Natural killer cell (primary cell): ENCODE results near the gene SLC25A31. TPM values are rescaled to one million over a fixed set of nuclear protein-coding genes. Genes with fewer than 3 reads are reported as not detected.

ENCODE experiments used
- ATAC-seq, 3 donors: fragments of 150-1000 bp in 2 of 3; fragments of 200-7000 bp in 1 of 3; cut with Tn5 transposase; 1 replicate in 1 of 3; 2 replicates in 2 of 3; pipeline ENCODE4 v1.10.0; 2021; ENCODE audit warnings: mild to moderate bottlenecking in 2 of 3, moderate library complexity in 2 of 3
- DNase-seq, 2 donors: peaks; one replicate each; pipeline versions ENCODE4 v3.0.0 to v3.0.0-alpha.2; 2013 to 2021; ENCODE audit warnings: mixed read lengths in 1 of 2
- H3K27ac ChIP-seq: one replicate; pipeline ENCODE4 v1.5.1; 2013; ENCODE audit warnings: mild to moderate bottlenecking, low read length
- H3K27me3 ChIP-seq: one replicate; pipeline ENCODE4 v1.6.1; 2013; ENCODE audit warnings: low read length; ENCODE audit not compliant: control insufficient read depth, insufficient read depth
- H3K36me3 ChIP-seq: one replicate; pipeline ENCODE4 v1.6.1; 2013; ENCODE audit warnings: low read length; ENCODE audit not compliant: control insufficient read depth, insufficient read depth
- H3K4me1 ChIP-seq: one replicate; pipeline ENCODE4 v1.6.1; 2013; ENCODE audit warnings: low read length; ENCODE audit not compliant: control insufficient read depth, insufficient read depth
- H3K4me3 ChIP-seq: one replicate; pipeline ENCODE4 v1.5.1; 2013; ENCODE audit warnings: low read length
- H3K9me3 ChIP-seq: one replicate; pipeline ENCODE4 v1.6.1; 2013; ENCODE audit warnings: low read length; ENCODE audit not compliant: control insufficient read depth, insufficient read depth
- H3K27ac Mint-ChIP-seq, 2 donors: one replicate each; pipeline ENCODE4 v1.8.0; 2022; ENCODE audit warnings: mild to moderate bottlenecking in 2 of 2, mixed read lengths in 2 of 2, moderate library complexity in 1 of 2
- H3K27me3 Mint-ChIP-seq, 2 donors: one replicate each; pipeline ENCODE4 v1.8.0; 2022; ENCODE audit warnings: low read depth in 2 of 2, mixed read lengths in 2 of 2
- H3K36me3 Mint-ChIP-seq: one replicate; pipeline ENCODE4 v1.8.0; 2022; ENCODE audit warnings: mixed read lengths
- H3K4me1 Mint-ChIP-seq, 2 donors: one replicate each; pipeline ENCODE4 v1.8.0; 2022; ENCODE audit warnings: mixed read lengths in 2 of 2
- H3K4me3 Mint-ChIP-seq: one replicate; pipeline ENCODE4 v1.8.0; 2022; ENCODE audit warnings: mild to moderate bottlenecking, moderate library complexity, mixed read lengths
- H3K9me3 Mint-ChIP-seq, 2 donors: one replicate each; pipeline ENCODE4 v1.8.0; 2022; ENCODE audit warnings: mixed read lengths in 2 of 2
- CTCF ChIP-seq: fragments of 200-600 bp; IDR thresholded peaks from one replicate; pipeline ENCODE4 v1.8.0; 2022; ENCODE audit warnings: antibody characterized with exemption
- WGBS: methylation state at CpG from one replicate; pipeline ENCODE4 v1.1.7; 2013; ENCODE audit warnings: missing lambda C conversion rate; ENCODE audit not compliant: insufficient coverage; 5-methylcytosine and 5-hydroxymethylcytosine counted together
- intact Hi-C: fragments of 100-400 bp; cut with micrococcal nuclease; formaldehyde crosslinking; loops from one replicate; pipeline ENCODE4 v1.14.2; 2022
- total RNA-seq, 4 donors: library from RNA; stranded (reverse); fragments of 120-200 nt in 1 of 4; gene quantifications; one replicate each; pipeline versions ENCODE4 v1.2.3 to v1.2.4, GENCODE V29; 2013 to 2022

The SLC25A31 gene
- total RNA-seq, 3 donors from 2014 or later (not counting 1 experiment from before 2014, with no cell fraction given) = not detected

GRCh38 chr4:127698789-127699200 lies 31.4 kb upstream of the SLC25A31 start:
- Histone ChIP-seq H3K9me3 (no peaks in the 10 kb centered on the region), H3K36me3 (no peaks in the 10 kb centered on the region), H3K4me3 (no peak overlapping the region), H3K27ac (no peak overlapping the region), H3K27me3 (no peaks in the 10 kb centered on the region), H3K4me1 (no peaks in the 10 kb centered on the region)
- Mint-ChIP-seq H3K4me1 (no peaks in the 10 kb centered on the region), H3K27me3 (no peaks in the 10 kb centered on the region), H3K36me3 (no peaks in the 10 kb centered on the region), H3K4me3 (no peak overlapping the region), H3K9me3 (peaks cover 3 to 4% of the 10 kb centered on the region in 2 donors), H3K27ac (no peak overlapping the region)
- ATAC-seq (no peak), DNase-seq (no peak)
- intact Hi-C loops = no loop called here
- no peak for TF ChIP-seq CTCF
- 73% methylated on average over 2 of the region's 4 CpGs for WGBS

- no peaks in the 10 kb centered on the region for H3K4me1 Mint-ChIP-seq
- H3K27ac ChIP-seq = no peak overlapping the region
- no peak overlapping the region for H3K4me3 ChIP-seq
- no peaks in the 10 kb centered on the region for H3K27me3 ChIP-seq
- H3K27me3 Mint-ChIP-seq = no peaks in the 10 kb centered on the region
- H3K36me3 Mint-ChIP-seq = no peaks in the 10 kb centered on the region
- H3K4me3 Mint-ChIP-seq = no peak overlapping the region
- ATAC-seq (no peak), DNase-seq (no peak)
- no peaks in the 10 kb centered on the region for H3K36me3 ChIP-seq
- H3K27ac Mint-ChIP-seq = no peak overlapping the region
- H3K9me3 Mint-ChIP-seq = peaks cover 0 to 2% of the 10 kb centered on the region in 2 donors
- TF ChIP-seq CTCF = no peak
- intact Hi-C loops = no loop called here
- no peaks in the 10 kb centered on the region for H3K4me1 ChIP-seq
- WGBS = 93% methylated on average over 5 of the region's 5 CpGs
- no peaks in the 10 kb centered on the region for H3K9me3 ChIP-seq
Measured at GRCh38 chr4:127708985-127709384, 21.2 kb upstream of the SLC25A31 start.

- Mint-ChIP-seq H3K9me3 (peaks cover 0 to 4% of the 10 kb centered on the region in 2 donors), H3K4me3 (no peak overlapping the region), H3K27ac (no peak overlapping the region), H3K27me3 (no peaks in the 10 kb centered on the region), H3K36me3 (no peaks in the 10 kb centered on the region), H3K4me1 (no peaks in the 10 kb centered on the region)
- ATAC-seq = no peak
- no peak overlapping the region for H3K27ac ChIP-seq
- intact Hi-C loops = no loop called here
- no peak for DNase-seq
- no peaks in the 10 kb centered on the region for H3K27me3 ChIP-seq
- H3K9me3 ChIP-seq = no peaks in the 10 kb centered on the region
- H3K36me3 ChIP-seq = no peaks in the 10 kb centered on the region
- no peak overlapping the region for H3K4me3 ChIP-seq
- TF ChIP-seq CTCF = no peak
- no peaks in the 10 kb centered on the region for H3K4me1 ChIP-seq
- WGBS = no CpG with 5 or more reads among the region's 3 CpGs
Measured at GRCh38 chr4:127709456-127709855, 20.7 kb upstream of the SLC25A31 start.

- H3K27me3 ChIP-seq = no peaks in the 10 kb centered on the region
- H3K27ac ChIP-seq = no peak overlapping the region
- H3K4me1 ChIP-seq = no peaks in the 10 kb centered on the region
- peaks cover 0 to 2% of the 10 kb centered on the region in 2 donors for H3K9me3 Mint-ChIP-seq
- no peaks in the 10 kb centered on the region for H3K9me3 ChIP-seq
- H3K4me3 Mint-ChIP-seq = no peak overlapping the region
- no peak overlapping the region for H3K4me3 ChIP-seq
- ATAC-seq (no peak), DNase-seq (no peak)
- intact Hi-C loops = no loop called here
- H3K36me3 Mint-ChIP-seq = no peaks in the 10 kb centered on the region
- no peak overlapping the region for H3K27ac Mint-ChIP-seq
- 93% methylated on average over 19 of the region's 19 CpGs for WGBS
- no peaks in the 10 kb centered on the region for H3K36me3 ChIP-seq
- no peak for TF ChIP-seq CTCF
- H3K27me3 Mint-ChIP-seq = peaks cover 0 to 2% of the 10 kb centered on the region in 2 donors
- no peaks in the 10 kb centered on the region for H3K4me1 Mint-ChIP-seq
Measured at GRCh38 chr4:127731406-127731805, 1.2 kb downstream of the SLC25A31 start.
